HG03139 (cell line): ENCODE results near the gene LIME1.

Source experiments
- ATAC-seq: cut with Tn5 transposase; IDR thresholded peaks from one replicate; pipeline ENCODE4 v1.9.1; 2021; ENCODE audit not compliant: unreplicated experiment

Gene LIME1

DNA sequence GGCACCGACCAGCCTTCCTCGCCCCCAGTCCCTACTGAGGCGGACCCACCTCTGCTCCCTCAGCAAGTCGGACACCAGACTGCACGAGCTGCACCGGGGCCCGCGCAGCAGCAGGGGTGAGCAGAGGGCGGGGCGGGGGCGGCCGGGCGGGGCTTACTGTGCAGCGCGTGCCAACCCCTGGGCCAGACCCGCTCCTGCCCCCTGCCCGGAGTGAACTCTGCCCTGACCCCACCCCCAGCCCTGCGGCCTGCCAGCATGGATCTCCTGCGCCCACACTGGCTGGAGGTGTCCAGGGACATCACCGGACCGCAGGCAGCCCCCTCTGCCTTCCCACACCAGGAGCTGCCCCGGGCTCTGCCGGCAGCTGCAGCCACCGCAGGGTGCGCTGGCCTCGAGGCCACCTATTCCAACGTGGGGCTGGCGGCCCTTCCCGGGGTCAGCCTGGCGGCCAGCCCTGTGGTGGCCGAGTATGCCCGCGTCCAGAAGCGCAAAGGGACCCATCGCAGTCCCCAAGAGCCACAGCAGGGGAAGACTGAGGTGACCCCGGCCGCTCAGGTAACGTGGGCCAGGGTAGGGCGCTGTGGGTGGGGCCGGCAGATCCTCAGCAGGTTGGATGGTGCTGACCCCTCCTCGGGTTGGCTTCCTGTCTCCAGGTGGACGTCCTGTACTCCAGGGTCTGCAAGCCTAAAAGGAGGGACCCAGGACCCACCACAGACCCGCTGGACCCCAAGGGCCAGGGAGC is 1.7 kb downstream of the LIME1 start:
- ATAC-seq: no peak

GRCh38 chr20:63738687-63739129 is 2.2 kb downstream of the LIME1 start:
- ATAC-seq: no peak

DNA sequence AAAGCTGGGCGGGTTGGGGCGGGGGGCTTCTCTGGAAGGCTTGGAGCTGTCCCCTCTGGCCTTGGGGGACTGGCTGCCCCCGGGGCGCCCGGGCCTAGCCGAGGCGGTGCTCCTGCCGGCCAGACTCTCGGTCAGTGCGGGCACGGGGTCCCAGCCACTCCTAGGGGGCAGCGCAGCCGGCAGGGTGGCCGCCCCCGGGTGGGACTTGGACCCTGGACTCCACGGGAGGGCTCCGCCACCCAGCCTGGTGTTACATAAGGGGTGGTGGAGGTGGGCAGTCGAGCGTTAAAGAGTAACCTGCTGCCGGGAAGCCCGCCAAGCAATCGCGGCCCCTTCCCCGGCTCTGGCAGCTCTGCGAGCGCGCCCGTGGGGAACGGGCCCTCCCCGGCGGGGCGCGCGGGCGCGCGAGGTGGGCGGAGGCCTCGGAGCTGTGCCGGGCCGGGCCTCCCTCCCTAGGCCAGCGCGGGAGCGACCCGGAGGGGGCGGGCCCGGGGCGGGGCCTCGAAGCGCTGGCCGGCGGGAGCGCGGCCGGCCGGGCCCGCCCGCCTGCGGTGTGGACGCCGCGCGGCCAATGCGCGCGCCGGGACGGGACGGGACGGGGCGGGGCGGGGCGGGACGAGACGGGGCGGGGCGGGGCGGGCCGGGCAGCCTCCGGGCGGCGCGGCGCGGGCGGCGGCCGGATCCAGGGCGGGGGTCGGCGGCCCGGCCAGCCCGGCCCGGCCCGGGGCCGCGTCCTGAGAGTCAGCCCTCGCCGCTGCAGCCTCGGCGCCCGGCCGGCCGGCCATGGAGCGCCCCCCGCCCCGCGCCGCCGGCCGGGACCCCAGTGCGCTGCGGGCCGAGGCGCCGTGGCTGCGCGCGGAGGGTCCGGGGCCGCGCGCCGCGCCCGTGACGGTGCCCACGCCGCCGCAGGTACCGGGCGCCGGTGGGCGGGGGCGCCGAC is 2.9 kb downstream of the LIME1 start, which contains the start of gene SLC2A4RG:
Gene SLC2A4RG, plus strand, starts transcription at position 647 of the 940 bp plus-strand sequence. Its CDS starts 137 bp downstream, at position 784.
- peak; percentile 26 for ATAC-seq

- ATAC-seq: peak; percentile 9
Measured at GRCh38 chr20:63740070-63740626, 3.7 kb downstream of the LIME1 start.

DNA sequence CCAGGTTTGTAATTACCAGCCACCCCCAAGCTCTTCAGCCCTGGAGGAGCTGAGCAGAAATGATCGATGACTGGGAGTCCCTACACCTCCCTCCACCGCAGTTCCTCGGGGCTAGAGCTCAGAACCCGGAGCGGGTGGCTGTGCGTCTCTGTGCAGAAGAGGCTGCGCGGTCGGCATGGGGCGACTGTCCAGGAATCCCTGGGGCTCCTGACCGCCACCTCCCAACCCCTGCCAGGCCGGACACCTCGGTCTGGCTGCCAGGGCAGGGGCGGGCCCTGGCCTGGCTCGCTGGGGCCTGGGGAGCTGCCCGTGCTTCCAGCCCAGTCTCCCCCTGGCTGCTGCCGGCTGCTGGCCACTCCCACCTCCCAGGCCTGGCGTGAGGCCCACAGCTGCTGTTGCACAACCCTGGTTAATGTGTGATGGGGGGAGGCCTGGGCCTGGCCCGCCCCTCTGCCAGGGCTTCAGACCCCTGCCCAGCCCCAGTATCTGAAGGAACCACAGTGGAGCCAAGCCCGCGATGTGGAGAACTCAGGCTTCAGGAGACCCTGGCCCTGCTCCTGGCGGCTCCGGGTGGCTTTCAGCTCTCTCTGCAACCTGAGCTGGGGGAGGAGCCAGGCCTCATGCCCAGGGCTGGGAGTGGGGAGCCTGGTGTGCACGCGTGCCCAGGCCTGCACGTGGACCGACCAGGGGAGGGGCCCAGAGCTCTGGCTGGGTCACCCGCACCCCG is 4.3 kb downstream of the LIME1 start:
- no peak for ATAC-seq

GRCh38 chr20:63741354-63741675 is 4.9 kb downstream of the LIME1 start:
- ATAC-seq: no peak

DNA sequence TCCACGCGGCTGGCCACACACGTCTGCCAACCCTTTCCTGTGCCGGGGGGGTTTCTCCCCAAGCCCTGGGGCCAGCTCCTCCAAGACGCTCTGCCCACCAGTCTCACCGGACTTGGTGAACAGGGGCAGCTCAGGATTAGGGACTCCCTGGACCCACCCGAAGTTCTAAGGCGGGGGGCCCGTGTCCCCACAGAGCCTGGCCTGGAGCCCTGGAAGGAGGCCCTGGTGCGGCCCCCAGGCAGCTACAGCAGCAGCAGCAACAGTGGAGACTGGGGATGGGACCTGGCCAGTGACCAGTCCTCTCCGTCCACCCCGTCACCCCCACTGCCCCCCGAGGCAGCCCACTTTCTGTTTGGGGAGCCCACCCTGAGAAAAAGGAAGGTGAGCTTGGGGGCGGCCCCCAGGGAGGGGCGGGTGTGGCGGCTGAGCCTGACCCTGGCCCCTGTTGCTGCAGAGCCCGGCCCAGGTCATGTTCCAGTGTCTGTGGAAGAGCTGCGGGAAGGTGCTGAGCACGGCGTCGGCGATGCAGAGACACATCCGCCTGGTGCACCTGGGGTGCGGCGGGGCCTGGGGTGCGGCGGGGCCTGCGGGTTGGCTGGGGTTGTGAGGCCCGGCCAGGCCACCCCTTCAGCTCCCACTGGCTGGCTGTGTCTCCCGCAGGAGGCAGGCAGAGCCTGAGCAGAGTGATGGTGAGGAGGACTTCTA is 5.4 kb downstream of the LIME1 start:
- ATAC-seq: no peak

DNA sequence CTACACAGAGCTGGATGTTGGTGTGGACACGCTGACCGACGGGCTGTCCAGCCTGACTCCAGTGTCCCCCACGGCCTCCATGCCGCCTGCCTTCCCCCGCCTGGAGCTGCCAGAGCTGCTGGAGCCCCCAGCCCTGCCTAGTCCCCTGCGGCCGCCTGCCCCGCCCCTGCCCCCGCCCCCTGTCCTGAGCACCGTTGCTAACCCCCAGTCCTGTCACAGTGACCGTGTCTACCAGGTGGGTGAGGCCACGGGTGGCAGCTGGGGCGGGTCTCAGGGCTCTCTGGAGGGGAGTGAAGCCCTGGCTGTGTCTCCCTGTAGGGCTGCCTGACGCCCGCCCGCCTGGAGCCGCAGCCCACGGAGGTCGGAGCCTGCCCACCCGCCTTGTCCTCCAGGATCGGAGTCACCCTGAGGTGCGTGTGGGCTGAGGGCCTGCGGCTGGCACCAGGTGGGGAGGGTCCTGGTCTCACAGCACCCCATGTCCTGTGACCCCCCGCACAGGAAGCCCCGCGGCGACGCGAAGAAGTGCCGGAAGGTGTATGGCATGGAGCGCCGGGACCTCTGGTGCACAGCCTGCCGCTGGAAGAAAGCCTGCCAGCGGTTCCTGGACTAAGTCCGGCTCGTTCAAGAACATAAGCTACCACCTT is 6.0 kb downstream of the LIME1 start:
- ATAC-seq: no peak

GRCh38 chr20:63743210-63743970 is 6.9 kb downstream of the LIME1 start:
- no peak for ATAC-seq

DNA sequence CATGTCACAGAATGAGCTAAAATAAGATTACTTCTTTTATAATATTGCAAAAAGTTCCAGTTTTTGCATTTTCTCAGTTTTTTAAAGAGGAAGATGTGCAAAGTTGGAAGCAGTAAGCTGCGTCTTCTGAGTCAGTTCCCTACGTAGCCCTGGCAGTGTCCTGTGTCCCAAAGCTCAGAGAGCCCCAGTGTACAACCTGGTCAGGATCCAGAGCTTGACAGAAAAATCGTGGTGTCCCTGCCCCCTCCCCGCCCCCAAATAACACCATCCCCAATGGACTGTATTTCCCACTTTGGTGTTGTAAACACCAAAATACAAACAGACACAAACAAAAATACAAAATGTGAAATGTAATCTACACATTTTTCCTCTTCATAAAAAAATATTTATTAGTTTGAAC is 7.7 kb downstream of the LIME1 start:
- ATAC-seq: no peak

DNA sequence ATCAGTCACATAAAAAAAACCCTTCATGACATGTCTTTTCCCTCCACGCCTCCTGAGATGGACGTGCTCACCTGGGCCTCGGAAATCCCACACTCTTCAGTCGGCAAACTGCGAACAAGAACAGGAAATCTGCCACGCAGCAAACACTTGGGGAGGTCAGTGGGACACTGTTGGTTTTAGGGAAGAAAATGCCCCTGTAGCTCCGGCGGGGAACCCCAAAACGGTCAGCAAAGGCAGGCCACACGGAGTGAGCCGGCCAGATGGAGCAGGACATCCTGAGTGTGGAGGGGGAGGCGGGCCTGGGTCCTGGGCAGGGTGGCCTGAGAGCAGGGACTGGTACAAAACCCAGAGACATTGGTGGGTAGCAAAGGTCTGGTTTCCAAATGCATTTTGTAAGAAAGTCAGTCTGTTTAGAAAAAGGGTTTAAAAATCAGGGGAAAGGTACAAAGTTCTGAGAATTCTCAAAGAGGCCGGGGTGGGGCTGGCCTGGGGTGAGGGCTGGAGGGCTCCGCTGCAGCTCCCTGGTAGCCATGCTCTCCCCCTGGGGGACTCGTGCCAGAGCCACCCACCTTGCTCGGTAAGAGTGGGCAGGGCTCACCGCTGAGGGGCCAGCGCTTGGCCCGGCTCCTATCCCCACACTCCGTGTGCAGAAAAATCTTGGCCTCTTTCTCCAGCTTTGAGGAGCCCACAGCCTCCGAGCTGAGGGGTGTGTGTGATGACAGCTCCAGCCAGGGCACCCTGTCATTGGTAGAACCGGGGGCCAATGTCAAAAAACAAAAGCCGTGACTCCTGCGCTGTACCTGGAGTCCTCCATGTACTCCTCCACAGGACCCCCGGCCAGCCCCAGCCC is 8.3 kb downstream of the LIME1 start:
- no peak for ATAC-seq

DNA sequence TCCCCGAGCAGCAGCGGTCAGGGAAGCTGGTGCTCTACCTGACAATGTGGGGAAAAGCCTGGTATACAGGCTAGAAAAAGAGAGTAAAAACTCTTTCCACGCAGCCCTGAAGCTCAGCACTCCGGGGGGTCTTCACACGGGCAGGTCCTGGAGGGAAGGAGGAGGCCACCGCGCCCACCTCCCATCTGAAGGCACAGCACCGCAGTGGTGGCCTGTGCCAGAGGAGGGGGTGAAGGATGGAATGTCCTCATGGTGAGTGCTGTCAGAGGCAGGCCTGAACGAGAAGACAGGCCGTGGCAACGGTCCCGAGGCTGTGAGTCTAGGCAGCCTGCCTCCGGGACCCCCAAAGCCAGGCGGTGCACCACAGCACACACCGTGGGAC is 9.0 kb downstream of the LIME1 start:
- no peak for ATAC-seq

DNA sequence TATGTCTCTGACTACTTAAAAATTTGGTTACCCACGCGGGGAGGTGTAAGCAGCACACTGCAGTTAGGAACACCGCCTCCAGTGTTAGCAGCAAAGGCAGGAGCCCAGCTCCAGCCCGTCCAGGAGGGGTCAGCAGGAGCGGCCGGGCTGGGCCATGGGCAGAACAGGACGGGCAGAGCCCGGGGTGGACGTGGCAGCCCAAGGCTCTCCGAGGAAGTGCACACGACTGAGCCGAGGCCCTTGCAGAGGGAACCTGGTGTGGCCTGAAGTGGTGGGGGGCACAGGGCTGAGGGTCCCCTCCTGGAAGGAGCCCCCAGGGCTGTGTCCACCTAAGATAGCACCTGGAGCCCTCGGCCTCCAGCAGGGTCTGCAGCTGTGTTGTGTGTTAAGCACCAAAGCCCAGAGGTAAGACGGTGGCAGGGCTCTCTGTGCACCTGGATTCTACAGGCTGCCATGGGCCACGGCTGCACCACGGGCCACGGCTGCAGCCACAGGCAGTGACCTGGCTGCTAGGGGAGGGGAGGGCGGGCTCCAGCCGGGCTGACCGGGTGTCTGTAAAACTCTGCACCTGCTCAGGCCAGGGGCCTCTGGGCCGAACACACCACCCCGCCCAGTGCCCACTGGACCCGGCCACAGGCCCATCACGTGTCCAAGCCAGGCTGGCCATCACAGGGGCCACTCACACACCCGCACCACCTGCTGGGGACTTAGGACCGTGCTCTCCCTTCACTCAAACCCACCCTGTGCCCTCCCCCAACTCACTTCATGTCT is 9.7 kb downstream of the LIME1 start:
- no peak for ATAC-seq

GRCh38 chr20:63746751-63747315 is 10.4 kb downstream of the LIME1 start:
- no peak for ATAC-seq

GRCh38 chr20:63747622-63748069 is 11.2 kb downstream of the LIME1 start:
- ATAC-seq: no peak

- ATAC-seq: no peak
Measured at GRCh38 chr20:63748070-63748933, 11.8 kb downstream of the LIME1 start.
